GM12878 (cell line): ENCODE measurements around the gene MT1X. TPM values are rescaled to one million over a fixed set of nuclear protein-coding genes. Genes with fewer than 3 reads are reported as not detected.

Source experiments
- ATAC-seq: fragments of 200-7000 bp; cut with Tn5 transposase; 3 replicates; pipeline ENCODE4 v1.9.1; 2020; ENCODE audit warnings: mild to moderate bottlenecking, moderate library complexity
- BruUV-seq: library from RNA; stranded (reverse); fragments of 400-500 nt; replicated peaks from 2 replicates; lab custom pipeline; 2021; lab: Mats Ljungman, UMichigan
- CTCF ChIA-PET: fragments of 300-600 bp; sonication (Branson Sonifier 250); formaldehyde crosslinking; extraction: SDS; loops from one replicate; lab custom pipeline; 2021; ENCODE audit warnings: inconsistent platforms; lab: Yijun Ruan, JAX
- POLR2A ChIA-PET: fragments of 350-600 bp; formaldehyde crosslinking; extraction: SDS; loops from one replicate; lab custom pipeline; 2021; ENCODE audit warnings: inconsistent platforms; lab: Charles Lee
- RAD21 ChIA-PET: fragments of 300-600 bp; sonication (Branson Sonifier 250); formaldehyde crosslinking; loops from one replicate; lab custom pipeline; 2023; ENCODE audit warnings: antibody characterized with exemption; ENCODE audit not compliant: unreplicated experiment; lab: Charles Lee
- SMC1A ChIA-PET: fragments of 300-600 bp; sonication (Branson Sonifier 250); formaldehyde crosslinking; loops from one replicate; lab custom pipeline; 2023; ENCODE audit not compliant: unreplicated experiment, uncharacterized antibody; lab: Charles Lee
- DNase-seq: peaks from one replicate; pipeline ENCODE4 v3.0.0-alpha.2; 2011; ENCODE audit warnings: low read depth, low spot score
- FAIRE-seq: peaks from 3 replicates; lab custom pipeline; 2011; peaks lifted over from hg19 to GRCh38; lab: Jason Lieb, UNC
- H2AFZ ChIP-seq: 2 replicates; pipeline ENCODE4 v1.6.0; 2011; ENCODE audit warnings: low read depth, low read length, control low read depth; ENCODE audit not compliant: control insufficient read depth
- H3K27ac ChIP-seq: 2 replicates; pipeline ENCODE4 v1.5.1; 2011; ENCODE audit warnings: control low read depth; ENCODE audit not compliant: control insufficient read depth, insufficient read depth
- H3K27me3 ChIP-seq, 2 experiments: replicated peaks in 1 of 2; 2 replicates each; pipeline versions ENCODE4 v1.6.0 to v1.6.1; 2011; ENCODE audit warnings: low read length in 1 of 2; ENCODE audit not compliant: control insufficient read depth in 2 of 2, insufficient read depth in 2 of 2
- H3K36me3 ChIP-seq, 2 experiments: 2 replicates each; pipeline ENCODE4 v1.5.1; 2011; ENCODE audit warnings: low read length in 1 of 2; ENCODE audit not compliant: control insufficient read depth in 2 of 2, insufficient read depth in 2 of 2
- H3K4me1 ChIP-seq: 2 replicates; pipeline ENCODE4 v1.6.1; 2011; ENCODE audit warnings: mild to moderate bottlenecking, low read length, moderate library complexity, mixed read lengths; ENCODE audit not compliant: control insufficient read depth, insufficient read depth
- H3K4me2 ChIP-seq: 2 replicates; pipeline ENCODE4 v1.6.0; 2011; ENCODE audit warnings: control low read depth; ENCODE audit not compliant: control insufficient read depth, insufficient read depth
- H3K4me3 ChIP-seq: fragments of 200-600 bp; sonication (generic); 2 replicates; pipeline ENCODE4 v1.5.1; 2016
- H3K79me2 ChIP-seq: 2 replicates; pipeline ENCODE4 v1.6.0; 2011; ENCODE audit warnings: low read length; ENCODE audit not compliant: control insufficient read depth, insufficient read depth
- H3K9ac ChIP-seq: 2 replicates; pipeline ENCODE4 v1.8.0; 2011; ENCODE audit warnings: low read length, control low read depth, mixed read lengths; ENCODE audit not compliant: control insufficient read depth, insufficient read depth
- H3K9me3 ChIP-seq: replicated peaks from 3 replicates; pipeline ENCODE4 v1.5.1; 2011; ENCODE audit warnings: mild to moderate bottlenecking, low read length; ENCODE audit not compliant: control insufficient read depth, insufficient read depth
- H4K20me1 ChIP-seq: 2 replicates; pipeline ENCODE4 v1.6.0; 2011; ENCODE audit not compliant: control insufficient read depth, insufficient read depth
- BCLAF1 ChIP-seq: fragments of 450-650 bp; IDR thresholded peaks from 2 replicates; pipeline ENCODE4 v1.6.1; 2017; ENCODE audit warnings: antibody characterized with exemption, mild to moderate bottlenecking, moderate library complexity
- CREB1 ChIP-seq: IDR thresholded peaks from 2 replicates; pipeline ENCODE4 v1.6.1; 2012; ENCODE audit warnings: low read depth, mild to moderate bottlenecking, inconsistent platforms
- GABPA ChIP-seq: IDR thresholded peaks from 2 replicates; pipeline ENCODE4 v1.6.1; 2014; ENCODE audit warnings: antibody characterized with exemption, low read depth, mild to moderate bottlenecking, inconsistent platforms
- HCFC1 ChIP-seq: fragments of 150-350 bp; IDR thresholded peaks from 2 replicates; pipeline ENCODE4 v1.6.1; 2014; ENCODE audit warnings: low read length
- IRF3 ChIP-seq: fragments of 450-650 bp; IDR thresholded peaks from 2 replicates; pipeline ENCODE4 v1.6.1; 2014; ENCODE audit warnings: mild to moderate bottlenecking
- KAT2A ChIP-seq: conservative IDR thresholded peaks from 2 replicates; pipeline ENCODE4 v1.6.1; 2011; ENCODE audit warnings: low read depth, low read length; ENCODE audit not compliant: control insufficient read depth
- PAX8 ChIP-seq: fragments of 450-650 bp; IDR thresholded peaks from 2 replicates; pipeline ENCODE4 v1.6.1; 2017; ENCODE audit warnings: mild to moderate bottlenecking, moderate library complexity
- POLR2A ChIP-seq: IDR thresholded peaks from 2 replicates; pipeline ENCODE4 v1.6.1; 2011; ENCODE audit warnings: low read depth, mild to moderate bottlenecking, low read length
- POLR2AphosphoS5 ChIP-seq: IDR thresholded peaks from 2 replicates; pipeline ENCODE4 v1.6.1; 2011; ENCODE audit warnings: mild to moderate bottlenecking, low read length, inconsistent platforms
- PRDM15 ChIP-seq: fragments of 450-650 bp; formaldehyde crosslinking; IDR thresholded peaks from 2 replicates; pipeline ENCODE4 v1.4.0; 2020; ENCODE audit warnings: mild to moderate bottlenecking, moderate library complexity
- RELA ChIP-seq: fragments of 450-650 bp; IDR thresholded peaks from 2 replicates; pipeline ENCODE4 v1.8.0; 2014; ENCODE audit warnings: borderline replicate concordance; ENCODE audit not compliant: partially characterized antibody
- RFX5 ChIP-seq: IDR thresholded peaks from 2 replicates; pipeline ENCODE4 v1.6.1; 2011; ENCODE audit warnings: low read depth, low read length, improper control_type of control experiment
- RUNX3 ChIP-seq: IDR thresholded peaks from 2 replicates; pipeline ENCODE4 v1.6.1; 2012; ENCODE audit warnings: low read length, inconsistent platforms
- SPI1 ChIP-seq: IDR thresholded peaks from 2 replicates; pipeline ENCODE4 v1.6.1; 2011; ENCODE audit warnings: low read depth, mild to moderate bottlenecking, low read length, moderate library complexity, borderline replicate concordance; ENCODE audit not compliant: insufficient read depth
- SREBF2 ChIP-seq: IDR thresholded peaks from 2 replicates; pipeline ENCODE4 v1.6.1; 2012; ENCODE audit warnings: mild to moderate bottlenecking, low read length
- YY1 ChIP-seq: IDR thresholded peaks from 2 replicates; pipeline ENCODE4 v1.6.1; 2011; ENCODE audit warnings: low read depth, mild to moderate bottlenecking, low read length
- ZBED1 ChIP-seq: IDR thresholded peaks from 2 replicates; pipeline ENCODE4 v1.6.1; 2016; ENCODE audit warnings: borderline replicate concordance
- WGBS: methylation state at CpG from one replicate; pipeline ENCODE4 v1.1.6; 2016; ENCODE audit warnings: low lambda C conversion rate; ENCODE audit not compliant: insufficient replicate concordance, insufficient coverage; ENCODE audit errors: missing lambda C conversion rate; 5-methylcytosine and 5-hydroxymethylcytosine counted together
- in situ Hi-C: fragments of 300-500 bp; cut with MboI; formaldehyde crosslinking; loops from 9 replicates; pipeline ENCODE4 v1.14.3; 2018; ENCODE audit warnings: mixed read lengths
- intact Hi-C: fragments of 100-400 bp; cut with micrococcal nuclease; formaldehyde crosslinking; loops from one replicate; pipeline ENCODE4 v1.14.2; 2022; ENCODE audit not compliant: unreplicated experiment
- polyA plus RNA-seq, 11 experiments: library from polyadenylated mRNA; depleted of rRNA in 4 of 11; unstranded in 6 of 11; stranded (reverse) in 5 of 11; fragments of >200 nt; fragmentation: Nextera tagmentation in 4 of 11; fragmentation: Illumina TruSeq in 1 of 11; extraction: Ambion mirVana in 4 of 11; extraction: Trizol in 1 of 11; gene quantifications; 1 replicate in 1 of 11; 2 replicates in 10 of 11; pipeline versions ENCODE4 v1.2.1 to v1.2.3, GENCODE V29; 2011 to 2016; ENCODE audit warnings: inconsistent platforms in 2 of 11, missing spikeins in 2 of 11, low read depth in 1 of 11
- total RNA-seq, 4 experiments: library from RNA; depleted of rRNA in 3 of 4; stranded (reverse); fragments of >200 nt in 3 of 4; fragmentation: Illumina TruSeq in 1 of 4; extraction: Trizol in 1 of 4; gene quantifications; 2 replicates each; pipeline versions ENCODE4 v1.2.1 to v1.2.3, GENCODE V29; 2013 to 2021

MT1X gene
- total and polyA plus RNA-seq, 10 of the 15 experiments (the other 5 are each of a cell fraction or from before 2014, with no cell fraction given) = 5.8 to 65.6 (median 15.4) TPM

- H3K4me1 ChIP-seq = no peaks in the 10 kb centered on the region
- H3K4me2 ChIP-seq = no peak within 1 kb of the TSS
- TF ChIP-seq RUNX3 (no peak), POLR2A (no peak), PRDM15 (no peak), RELA (no peak), RFX5 (no peak), GABPA (no peak), HCFC1 (no peak), ZBED1 (no peak), SPI1 (no peak), KAT2A (no peak), SREBF2 (no peak), PAX8 (no peak), YY1 (no peak), IRF3 (no peak), POLR2AphosphoS5 (no peak), CREB1 (no peak), BCLAF1 (no peak)
- FAIRE-seq = no peak
- no peak for DNase-seq
- H2AFZ ChIP-seq = no peak within 1 kb of the TSS
- SMC1A ChIA-PET = interaction anchor here (1.6 kb wide), 1 partner anchor 34 kb away, joined by 5 read pairs; no protein-coding TSS in a partner anchor
- peak; percentile 73 for ATAC-seq
- H3K36me3 ChIP-seq = no peaks in the 10 kb centered on the region
- no peak within 1 kb of the TSS for H3K4me3 ChIP-seq
- H3K79me2 ChIP-seq = no peaks in the 10 kb centered on the region
- H3K9ac ChIP-seq = no peak within 1 kb of the TSS
- WGBS = 13% methylated on average over 43 of the region's 46 CpGs
- POLR2A ChIA-PET = no interaction called here
- BruUV-seq = no TSS peak
- RAD21 ChIA-PET = no interaction called here
- peaks cover 25 to 27% of the 10 kb centered on the region in 2 experiments for H3K27me3 ChIP-seq
- no peaks in the 10 kb centered on the region for H4K20me1 ChIP-seq
- in situ Hi-C loops (no loop called here), intact Hi-C loops (no loop called here)
- CTCF ChIA-PET = interaction anchor here (1.0 to 1.6 kb wide), 2 partner anchors 64 to 154 kb away, joined by 3 read pairs; no protein-coding TSS in a partner anchor
- H3K27ac ChIP-seq = no peak within 1 kb of the TSS
- no peaks in the 10 kb centered on the region for H3K9me3 ChIP-seq
Measured at GRCh38 chr16:56667581-56668571, 14.4 kb upstream of the MT1X start, which contains the start of gene MT1G. TSS of gene MT1G (minus strand) at chr16:56668065. CDS start at chr16:56667993, 72 bp downstream.
